Loucy (cell line): ENCODE measurements around the gene NCOA1.
A peak's percentile ranks its signal among the peaks of the same experiment; 100 is the strongest.

ENCODE experiments used
- H2AFZ ChIP-seq: fragments of 200-600 bp; sonication (generic); 2 replicates; pipeline ENCODE4 v1.6.0; 2016; ENCODE audit warnings: antibody characterized with exemption, mild to moderate bottlenecking, low read length, moderate library complexity
- H3F3A ChIP-seq: fragments of 200-600 bp; 2 replicates; pipeline ENCODE4 v1.6.0; 2016; ENCODE audit warnings: antibody characterized with exemption, low read depth, mild to moderate bottlenecking
- H3K27me3 ChIP-seq: fragments of 200-600 bp; sonication (generic); 2 replicates; pipeline ENCODE4 v1.6.1; 2014; ENCODE audit warnings: low read length, mild to moderate bottlenecking; ENCODE audit not compliant: insufficient read depth, poor library complexity, severe bottlenecking
- H3K36me3 ChIP-seq: fragments of 200-600 bp; sonication (generic); 2 replicates; pipeline ENCODE4 v1.6.1; 2016; ENCODE audit warnings: low read length; ENCODE audit not compliant: insufficient read depth
- H3K4me1 ChIP-seq: fragments of 200-600 bp; sonication (generic); 2 replicates; pipeline ENCODE4 v1.5.1; 2014; ENCODE audit warnings: low read length, mild to moderate bottlenecking; ENCODE audit not compliant: insufficient read depth, poor library complexity, severe bottlenecking
- H3K4me2 ChIP-seq: fragments of 200-600 bp; sonication (generic); 2 replicates; pipeline ENCODE4 v1.6.0; 2014; ENCODE audit warnings: antibody characterized with exemption, low read length, low read depth, mild to moderate bottlenecking; ENCODE audit not compliant: poor library complexity, severe bottlenecking
- H3K4me3 ChIP-seq: fragments of 200-600 bp; sonication (generic); 2 replicates; pipeline ENCODE4 v1.5.1; 2014; ENCODE audit warnings: low read length, mild to moderate bottlenecking, mixed read lengths; ENCODE audit not compliant: poor library complexity, severe bottlenecking
- H3K79me2 ChIP-seq: fragments of 200-600 bp; sonication (generic); 2 replicates; pipeline ENCODE4 v1.6.1; 2014; ENCODE audit warnings: low read length; ENCODE audit not compliant: insufficient read depth
- H3K9ac ChIP-seq: fragments of 200-600 bp; sonication (generic); 2 replicates; pipeline ENCODE4 v1.6.0; 2014; ENCODE audit warnings: mild to moderate bottlenecking, low read depth, low read length, moderate library complexity; ENCODE audit not compliant: poor library complexity, severe bottlenecking
- H3K9me2 ChIP-seq: fragments of 200-600 bp; sonication (generic); replicated peaks from 2 replicates; pipeline ENCODE4 v1.6.1; 2016; ENCODE audit warnings: low read depth, low read length, mixed read lengths
- H3K9me3 ChIP-seq: fragments of 200-600 bp; sonication (generic); 2 replicates; pipeline ENCODE4 v1.6.1; 2014; ENCODE audit warnings: mild to moderate bottlenecking, antibody characterized with exemption, low read length, low read depth; ENCODE audit not compliant: insufficient read depth
- H4K20me1 ChIP-seq: fragments of 200-600 bp; sonication (generic); 2 replicates; pipeline ENCODE4 v1.6.0; 2014; ENCODE audit warnings: antibody characterized with exemption, low read length, mild to moderate bottlenecking; ENCODE audit not compliant: insufficient read depth, poor library complexity, severe bottlenecking
- CTCF ChIP-seq: fragments of 200-600 bp; sonication (generic); conservative IDR thresholded peaks from 2 replicates; pipeline ENCODE4 v1.5.1; 2014; ENCODE audit warnings: mild to moderate bottlenecking, antibody characterized with exemption, low read length
- EZH2phosphoT487 ChIP-seq: fragments of 200-600 bp; IDR thresholded peaks from 2 replicates; pipeline ENCODE4 v1.6.1; 2018; ENCODE audit warnings: antibody characterized with exemption, mild to moderate bottlenecking, moderate library complexity, borderline replicate concordance

Gene NCOA1

GRCh38 chr2:24785671-24786321, 294.7 kb downstream of the NCOA1 start:
- H3K4me3 ChIP-seq: no peak overlapping the region
- peaks cover 11% of the 10 kb centered on the region for H3K4me1 ChIP-seq
- no peaks in the 10 kb centered on the region for H3K36me3 ChIP-seq
- H3K9me2 ChIP-seq: no peaks in the 10 kb centered on the region
- H3F3A ChIP-seq: no peaks in the 10 kb centered on the region
- no peaks in the 10 kb centered on the region for H3K79me2 ChIP-seq
- no peak overlapping the region for H2AFZ ChIP-seq
- no peak overlapping the region for H3K9ac ChIP-seq
- H3K9me3 ChIP-seq: no peaks in the 10 kb centered on the region
- TF ChIP-seq EZH2phosphoT487 (no peak), CTCF (no peak)
- no peaks in the 10 kb centered on the region for H3K27me3 ChIP-seq
- H4K20me1 ChIP-seq: no peaks in the 10 kb centered on the region
- peak overlapping the region; percentile 24 for H3K4me2 ChIP-seq

- Histone ChIP-seq H3K9me3 (no peaks in the 10 kb centered on the region), H3K4me3 (no peak overlapping the region), H3K4me2 (no peak overlapping the region), H3K27me3 (no peaks in the 10 kb centered on the region), H3K4me1 (peaks cover 25% of the 10 kb centered on the region), H3F3A (no peaks in the 10 kb centered on the region), H3K9me2 (no peaks in the 10 kb centered on the region), H3K9ac (no peak overlapping the region), H3K79me2 (no peaks in the 10 kb centered on the region), H2AFZ (no peak overlapping the region), H3K36me3 (no peaks in the 10 kb centered on the region), H4K20me1 (no peaks in the 10 kb centered on the region)
- TF ChIP-seq EZH2phosphoT487: no peak
- no peak for TF ChIP-seq CTCF
These were observed 296.5 kb downstream of the NCOA1 start for GRCh38 chr2:24787532-24787931.

GRCh38 chr2:24788816-24789215, 297.8 kb downstream of the NCOA1 start:
- H3K4me1 ChIP-seq: peaks cover 27% of the 10 kb centered on the region
- H3K36me3 ChIP-seq: no peaks in the 10 kb centered on the region
- H3K79me2 ChIP-seq: peaks cover 6% of the 10 kb centered on the region
- no peak overlapping the region for H3K4me2 ChIP-seq
- no peaks in the 10 kb centered on the region for H4K20me1 ChIP-seq
- H3K27me3 ChIP-seq: no peaks in the 10 kb centered on the region
- no peaks in the 10 kb centered on the region for H3K9me2 ChIP-seq
- no peaks in the 10 kb centered on the region for H3F3A ChIP-seq
- H3K9ac ChIP-seq: no peak overlapping the region
- H3K9me3 ChIP-seq: no peaks in the 10 kb centered on the region
- TF ChIP-seq CTCF (no peak), EZH2phosphoT487 (no peak)
- H3K4me3 ChIP-seq: no peak overlapping the region
- H2AFZ ChIP-seq: no peak overlapping the region
